Measurements from ENCODE around the gene KRT26. TPM values are rescaled to one million over a fixed set of nuclear protein-coding genes. Genes with fewer than 3 reads are reported as not detected.

KRT26 gene
- total and polyA plus RNA-seq, 4 donors: not detected

- no peaks in the 10 kb centered on the region for H3K4me1 ChIP-seq (ENCODE audit: control insufficient read depth in 1 of 2, insufficient read depth in 2 of 2, low read length in 2 of 2)
- H3K4me3 ChIP-seq (ENCODE audit: low read length in 2 of 2): no peak overlapping the region
- WGBS, 2 donors: 48 to 55% methylated on average over 2 of the region's 2 CpGs
- ATAC-seq (ENCODE audit: low FRiP score) (no peak), DNase-seq (no peak)
- intact Hi-C loops (cut with DNase I): no loop called here
- no peaks in the 10 kb centered on the region for H3K27me3 ChIP-seq (ENCODE audit: control insufficient read depth in 1 of 2, insufficient read depth in 2 of 2, low read length in 1 of 2)
- H3K27ac ChIP-seq (ENCODE audit: low read depth in 1 of 2, low read length in 2 of 2): no peak overlapping the region
- no peaks in the 10 kb centered on the region for H3K9me3 ChIP-seq (ENCODE audit: control insufficient read depth, low read length)
- no peaks in the 10 kb centered on the region for H3K36me3 ChIP-seq (ENCODE audit: control insufficient read depth in 1 of 2, insufficient read depth in 2 of 2, low read length in 1 of 2)
Observed at GRCh38 chr17:40726919-40727318, 45.1 kb downstream of the KRT26 start.

GRCh38 chr17:40724656-40725055 is 47.3 kb downstream of the KRT26 start:
- DNase-seq: no peak
- ATAC-seq (ENCODE audit: low FRiP score): no peak
- Histone ChIP-seq H3K4me1 (ENCODE audit: control insufficient read depth in 1 of 2, insufficient read depth in 2 of 2, low read length in 2 of 2) (no peaks in the 10 kb centered on the region), H3K36me3 (ENCODE audit: control insufficient read depth in 1 of 2, insufficient read depth in 2 of 2, low read length in 1 of 2) (no peaks in the 10 kb centered on the region), H3K4me3 (ENCODE audit: low read length in 2 of 2) (no peak overlapping the region), H3K9me3 (ENCODE audit: control insufficient read depth, low read length) (no peaks in the 10 kb centered on the region), H3K27ac (ENCODE audit: low read depth in 1 of 2, low read length in 2 of 2) (no peak overlapping the region), H3K27me3 (ENCODE audit: control insufficient read depth in 1 of 2, insufficient read depth in 2 of 2, low read length in 1 of 2) (peaks cover 0 to 1% of the 10 kb centered on the region in 2 donors)
- 57 to 69% methylated on average over 1 of the region's 1 CpG for WGBS, 2 donors
- intact Hi-C loops (cut with DNase I): no loop called here

GRCh38 chr17:40722241-40722640 is 49.8 kb downstream of the KRT26 start:
- intact Hi-C loops (cut with DNase I): no loop called here
- ATAC-seq (ENCODE audit: low FRiP score): peak; percentile 72

GRCh38 chr17:40720899-40721298 is 51.1 kb downstream of the KRT26 start:
- H3K4me3 ChIP-seq (ENCODE audit: low read length in 2 of 2): no peak overlapping the region
- H3K27me3 ChIP-seq (ENCODE audit: control insufficient read depth in 1 of 2, insufficient read depth in 2 of 2, low read length in 1 of 2): peaks cover 0 to 1% of the 10 kb centered on the region in 2 donors
- DNase-seq: no peak
- H3K4me1 ChIP-seq (ENCODE audit: control insufficient read depth in 1 of 2, insufficient read depth in 2 of 2, low read length in 2 of 2): no peaks in the 10 kb centered on the region
- H3K27ac ChIP-seq (ENCODE audit: low read depth in 1 of 2, low read length in 2 of 2): no peak overlapping the region
- ATAC-seq (ENCODE audit: low FRiP score): no peak
- no peaks in the 10 kb centered on the region for H3K36me3 ChIP-seq (ENCODE audit: control insufficient read depth in 1 of 2, insufficient read depth in 2 of 2, low read length in 1 of 2)
- no peaks in the 10 kb centered on the region for H3K9me3 ChIP-seq (ENCODE audit: control insufficient read depth, low read length)
- intact Hi-C loops (cut with DNase I): no loop called here
- 44 to 49% methylated on average over 2 of the region's 2 CpGs for WGBS, 2 donors

More at GRCh38 chr17:40722241-40722640, 49.8 kb downstream of the KRT26 start:
- H3K9me3 ChIP-seq (ENCODE audit: control insufficient read depth, low read length): no peaks in the 10 kb centered on the region
- no peaks in the 10 kb centered on the region for H3K36me3 ChIP-seq (ENCODE audit: control insufficient read depth in 1 of 2, insufficient read depth in 2 of 2, low read length in 1 of 2)
- no peak overlapping the region for H3K27ac ChIP-seq (ENCODE audit: low read depth in 1 of 2, low read length in 2 of 2)
- WGBS, 2 donors: 62 to 76% methylated on average over 1 of the region's 1 CpG
- no peak for DNase-seq
- H3K4me1 ChIP-seq (ENCODE audit: control insufficient read depth in 1 of 2, insufficient read depth in 2 of 2, low read length in 2 of 2): no peaks in the 10 kb centered on the region
- peaks cover 0 to 1% of the 10 kb centered on the region in 2 donors for H3K27me3 ChIP-seq (ENCODE audit: control insufficient read depth in 1 of 2, insufficient read depth in 2 of 2, low read length in 1 of 2)
- H3K4me3 ChIP-seq (ENCODE audit: low read length in 2 of 2): no peak overlapping the region

- no peak for DNase-seq
- peaks cover 0 to 1% of the 10 kb centered on the region in 2 donors for H3K27me3 ChIP-seq (ENCODE audit: control insufficient read depth in 1 of 2, insufficient read depth in 2 of 2, low read length in 1 of 2)
- H3K27ac ChIP-seq (ENCODE audit: low read depth in 1 of 2, low read length in 2 of 2): no peak overlapping the region
- no peak overlapping the region for H3K4me3 ChIP-seq (ENCODE audit: low read length in 2 of 2)
- 49 to 62% methylated on average over 8 of the region's 8 CpGs for WGBS, 2 donors
- peaks cover 0 to 1% of the 10 kb centered on the region in 2 donors for H3K4me1 ChIP-seq (ENCODE audit: control insufficient read depth in 1 of 2, insufficient read depth in 2 of 2, low read length in 2 of 2)
- H3K9me3 ChIP-seq (ENCODE audit: control insufficient read depth, low read length): no peaks in the 10 kb centered on the region
- intact Hi-C loops (cut with DNase I): loop anchor here in 1 of 2 donors (2.0 kb wide), 1 partner anchor 34 kb away; no protein-coding TSS in a partner anchor
- H3K36me3 ChIP-seq (ENCODE audit: control insufficient read depth in 1 of 2, insufficient read depth in 2 of 2, low read length in 1 of 2): no peaks in the 10 kb centered on the region
- ATAC-seq (ENCODE audit: low FRiP score): no peak
Observed at GRCh38 chr17:40718930-40719329, 53.1 kb downstream of the KRT26 start.

GRCh38 chr17:40717776-40718175 is 54.2 kb downstream of the KRT26 start:
- Histone ChIP-seq H3K4me1 (ENCODE audit: control insufficient read depth in 1 of 2, insufficient read depth in 2 of 2, low read length in 2 of 2) (peaks cover 0 to 1% of the 10 kb centered on the region in 2 donors), H3K27ac (ENCODE audit: low read depth in 1 of 2, low read length in 2 of 2) (no peak overlapping the region), H3K36me3 (ENCODE audit: control insufficient read depth in 1 of 2, insufficient read depth in 2 of 2, low read length in 1 of 2) (no peaks in the 10 kb centered on the region), H3K9me3 (ENCODE audit: control insufficient read depth, low read length) (no peaks in the 10 kb centered on the region), H3K27me3 (ENCODE audit: control insufficient read depth in 1 of 2, insufficient read depth in 2 of 2, low read length in 1 of 2) (peaks cover 0 to 1% of the 10 kb centered on the region in 2 donors), H3K4me3 (ENCODE audit: low read length in 2 of 2) (no peak overlapping the region)
- DNase-seq: no peak
- ATAC-seq (ENCODE audit: low FRiP score): no peak
- 48 to 55% methylated on average over 3 of the region's 3 CpGs for WGBS, 2 donors
- intact Hi-C loops (cut with DNase I): loop anchor here in 1 of 2 donors (2.0 kb wide), 1 partner anchor 33 kb away; no protein-coding TSS in a partner anchor

Other genes with a start within 250 kb of the KRT26 start
- under 1 TPM; 0.62 to 0.84 TPM for gene CCR7, start 206.7 kb downstream of the KRT26 start, total RNA-seq
- gene CCR7, start 206.7 kb downstream of the KRT26 start, polyA plus RNA-seq: under 1 TPM; 0.08 to 0.13 TPM
- 10 to 100 TPM; 80.8 to 84.4 TPM for gene SMARCE1, start 124.4 kb downstream of the KRT26 start, total RNA-seq
- gene SMARCE1, start 124.4 kb downstream of the KRT26 start, polyA plus RNA-seq: 10 to 100 TPM; 61.0 to 71.7 TPM
- 1 to 10 TPM; 1.9 to 4.5 TPM for gene KRT222, start 107.0 kb downstream of the KRT26 start, total RNA-seq
- gene KRT222, start 107.0 kb downstream of the KRT26 start, polyA plus RNA-seq: not detected
- not detected for gene KRT24, start 68.4 kb downstream of the KRT26 start, total RNA-seq
- under 1 TPM in 1 of 2 donors, not detected in 1; 0.25 TPM for gene KRT24, start 68.4 kb downstream of the KRT26 start, polyA plus RNA-seq
- gene KRT25, start 16.9 kb downstream of the KRT26 start, total RNA-seq: not detected
- not detected for gene KRT25, start 16.9 kb downstream of the KRT26 start, polyA plus RNA-seq
- gene KRT27, start 10.3 kb upstream of the KRT26 start, total RNA-seq: not detected
- not detected for gene KRT27, start 10.3 kb upstream of the KRT26 start, polyA plus RNA-seq
- not detected for gene KRT28, start 27.8 kb upstream of the KRT26 start, total RNA-seq
- gene KRT28, start 27.8 kb upstream of the KRT26 start, polyA plus RNA-seq: not detected
- gene KRT10, start 50.4 kb upstream of the KRT26 start, total RNA-seq: 10 to 100 TPM; 35.3 to 39.3 TPM
- gene KRT10, start 50.4 kb upstream of the KRT26 start, polyA plus RNA-seq: 10 to 100 TPM; 39.3 to 39.7 TPM
- gene KRT12, start 95.0 kb upstream of the KRT26 start, total RNA-seq: not detected
- 1 to 10 TPM in 1 of 2 donors, not detected in 1; 1.0 TPM for gene KRT12, start 95.0 kb upstream of the KRT26 start, polyA plus RNA-seq
- gene KRT20, start 113.0 kb upstream of the KRT26 start, total RNA-seq: not detected
- gene KRT20, start 113.0 kb upstream of the KRT26 start, polyA plus RNA-seq: 100 to 1,000 TPM in 1 of 2 donors, 1 to 10 TPM in 1; 3.9 to 193 TPM
- gene KRT23, start 165.4 kb upstream of the KRT26 start, total RNA-seq: under 1 TPM; 0.30 to 0.39 TPM
- gene KRT23, start 165.4 kb upstream of the KRT26 start, polyA plus RNA-seq: under 1 TPM in 1 of 2 donors, not detected in 1; 0.50 TPM
- not detected for gene KRT39, start 194.7 kb upstream of the KRT26 start, total RNA-seq
- gene KRT39, start 194.7 kb upstream of the KRT26 start, polyA plus RNA-seq: not detected
- gene KRT40, start 212.1 kb upstream of the KRT26 start, total RNA-seq: not detected
- not detected for gene KRT40, start 212.1 kb upstream of the KRT26 start, polyA plus RNA-seq
- gene KRTAP3-3, start 222.0 kb upstream of the KRT26 start, total RNA-seq: not detected
- not detected for gene KRTAP3-3, start 222.0 kb upstream of the KRT26 start, polyA plus RNA-seq
- gene KRTAP3-2, start 227.7 kb upstream of the KRT26 start, total RNA-seq: not detected
- gene KRTAP3-2, start 227.7 kb upstream of the KRT26 start, polyA plus RNA-seq: not detected
- gene KRTAP3-1, start 236.9 kb upstream of the KRT26 start, total RNA-seq: not detected
- gene KRTAP3-1, start 236.9 kb upstream of the KRT26 start, polyA plus RNA-seq: not detected